DMS153 treated with DMSO at 0.1 percent for 48 hours (cell line): ENCODE results near the gene MAL.

ENCODE experiments used
- DNase-seq: peaks from one replicate; lab custom pipeline; 2025; ENCODE audit not compliant: unreplicated experiment; lab: John Stamatoyannopoulos, UW

The MAL gene

DNA sequence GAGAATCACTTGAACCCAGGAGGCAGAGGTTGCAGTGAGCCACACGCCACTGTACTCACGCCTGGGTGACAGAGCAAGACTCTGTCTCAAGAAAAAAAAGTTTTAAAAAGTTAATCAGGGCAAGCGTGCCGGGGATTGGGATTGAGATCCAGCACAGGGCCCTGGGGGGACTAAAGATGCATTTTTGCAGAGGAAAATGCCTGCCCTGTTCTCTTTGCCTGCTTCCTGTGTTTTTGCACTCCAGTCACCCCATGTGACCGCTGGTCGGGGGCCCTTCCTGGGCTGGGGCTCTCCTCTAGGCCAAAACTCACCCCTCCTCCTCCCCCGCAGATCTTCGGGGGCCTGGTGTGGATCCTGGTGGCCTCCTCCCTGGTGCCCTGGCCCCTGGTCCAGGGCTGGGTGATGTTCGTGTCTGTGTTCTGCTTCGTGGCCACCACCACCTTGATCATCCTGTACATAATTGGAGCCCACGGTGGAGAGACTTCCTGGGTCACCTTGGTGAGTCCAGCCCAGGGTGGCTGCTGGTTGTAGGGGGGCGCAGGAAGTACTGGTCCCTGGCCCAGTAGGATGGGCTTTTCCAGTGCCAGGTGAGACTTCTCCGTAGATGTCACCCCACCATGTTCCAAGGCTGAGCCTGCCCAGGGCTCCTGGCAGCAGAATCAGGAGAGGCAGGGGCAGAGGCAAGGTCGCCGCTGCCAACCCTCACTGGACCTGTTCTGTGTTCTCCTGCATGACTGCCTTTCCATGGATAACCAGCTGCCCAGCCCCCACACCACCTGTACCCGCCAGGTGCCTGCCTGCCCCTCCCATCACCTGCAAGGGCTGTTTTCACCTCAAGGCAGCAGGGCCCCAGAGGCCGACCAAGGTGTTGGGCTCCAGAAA is 22.4 kb downstream of the MAL start:
- no peak for DNase-seq

DNA sequence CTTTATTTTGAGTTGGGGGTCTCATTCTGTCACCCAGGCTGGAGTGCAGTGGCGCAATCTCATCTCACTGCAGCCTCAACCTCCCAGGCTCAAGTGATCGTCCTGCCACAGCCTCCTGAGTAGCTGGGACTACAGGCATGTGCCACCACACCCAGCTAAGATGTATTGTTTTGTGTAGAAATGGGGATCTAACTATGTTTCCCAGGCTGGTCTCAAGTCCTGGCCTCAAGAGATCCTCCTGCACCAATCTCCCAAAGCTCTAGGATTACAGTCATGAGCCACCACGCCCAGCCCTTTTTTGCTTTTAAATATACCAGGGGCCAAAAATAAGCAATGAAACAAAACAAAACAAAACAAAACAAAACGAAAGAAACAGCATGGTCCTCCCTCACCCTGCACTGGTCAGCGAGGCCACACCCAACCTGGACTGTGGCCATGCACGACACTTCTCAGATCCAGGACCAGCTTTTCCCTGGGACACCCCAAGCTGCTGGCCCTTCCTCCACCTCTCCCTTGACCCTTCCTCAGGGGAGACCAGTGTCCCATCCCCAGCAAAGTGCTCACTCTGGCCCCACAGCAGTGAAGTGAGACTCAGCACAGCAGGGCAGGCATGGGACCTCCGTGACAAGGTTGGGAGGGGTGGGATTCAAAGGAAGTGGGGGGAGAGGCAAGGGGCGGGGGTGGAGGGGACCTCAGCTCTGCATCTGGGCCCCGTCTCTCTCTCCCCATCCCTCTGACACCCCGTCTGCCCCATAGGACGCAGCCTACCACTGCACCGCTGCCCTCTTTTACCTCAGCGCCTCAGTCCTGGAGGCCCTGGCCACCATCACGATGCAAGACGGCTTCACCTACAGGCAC is 23.5 kb downstream of the MAL start:
- DNase-seq: no peak

DNA sequence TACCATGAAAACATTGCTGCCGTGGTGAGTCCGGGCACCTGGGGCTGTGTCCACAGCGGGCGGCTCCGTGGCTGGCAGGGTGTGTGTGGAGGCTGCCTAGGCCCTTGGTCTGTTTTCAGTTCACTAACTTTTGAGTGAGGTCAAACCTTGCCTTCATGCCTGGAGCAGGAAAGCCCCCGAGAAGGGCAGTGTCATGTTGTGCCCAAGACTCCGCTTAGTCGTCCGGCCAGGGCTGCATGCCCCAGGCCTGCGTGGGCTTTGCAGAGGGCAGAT is 24.1 kb downstream of the MAL start:
- no peak for DNase-seq

DNA sequence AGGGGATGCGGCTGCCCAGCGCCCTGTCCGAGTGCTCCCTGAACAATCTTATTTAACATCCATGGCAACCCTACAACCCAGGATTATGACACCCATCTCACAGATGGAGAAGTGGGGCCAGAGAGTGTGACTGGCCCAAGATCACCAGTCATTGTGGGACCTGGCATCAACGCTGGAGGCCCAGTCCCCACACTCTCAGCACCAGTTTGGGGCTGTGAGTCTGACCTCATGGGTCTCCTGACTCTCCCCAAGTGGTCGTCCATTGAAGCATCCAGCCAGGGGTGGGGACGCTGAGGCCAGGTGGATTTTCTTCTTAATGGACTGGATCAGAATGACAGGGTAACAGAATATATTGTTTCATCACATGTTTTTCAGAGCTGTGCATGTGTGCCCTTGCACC is 24.5 kb downstream of the MAL start:
- no peak for DNase-seq

DNA sequence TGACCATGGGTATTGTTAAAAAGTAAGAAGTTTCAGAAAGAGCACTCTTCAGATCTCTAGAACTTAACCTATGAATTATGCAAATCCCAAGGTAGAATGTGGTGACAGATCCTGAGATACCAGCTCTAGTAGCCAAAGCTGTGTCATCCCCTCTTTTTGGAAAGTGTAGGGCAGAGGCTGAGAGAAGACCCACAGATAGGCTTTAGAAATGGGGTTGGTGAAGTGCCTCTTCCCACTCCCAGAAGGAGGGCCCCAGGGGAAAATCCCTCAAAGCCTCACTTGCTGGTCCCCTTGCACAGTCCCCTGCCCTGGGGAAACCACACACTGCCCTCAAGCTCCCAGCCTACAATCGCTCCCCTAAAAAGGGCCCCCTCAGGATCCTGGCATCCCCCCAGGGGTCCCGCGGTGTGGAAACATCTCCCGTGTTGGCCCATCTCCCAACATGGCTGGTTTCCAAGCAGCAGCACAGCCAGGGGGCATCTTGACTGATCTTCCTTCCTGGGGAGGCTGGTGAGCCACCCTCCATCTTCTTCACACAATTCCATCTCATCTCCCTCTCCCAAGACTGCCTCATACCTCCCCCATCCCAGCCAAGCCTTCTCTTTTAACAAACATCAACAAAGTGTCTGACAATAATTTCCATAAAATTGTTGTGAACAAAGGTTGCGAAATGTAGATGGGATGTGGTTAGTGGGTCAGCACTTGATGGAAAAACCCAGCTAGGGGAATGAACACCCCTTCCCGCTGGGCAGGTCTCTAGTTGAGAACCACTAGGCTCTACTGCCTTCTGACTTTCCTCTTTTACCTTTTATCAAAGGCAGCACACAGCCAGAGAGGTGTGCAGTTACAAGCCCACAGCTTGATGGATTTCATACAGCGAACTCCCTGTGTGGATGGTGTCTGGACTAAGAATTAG is 25.1 kb downstream of the MAL start:
- DNase-seq: no peak

DNA sequence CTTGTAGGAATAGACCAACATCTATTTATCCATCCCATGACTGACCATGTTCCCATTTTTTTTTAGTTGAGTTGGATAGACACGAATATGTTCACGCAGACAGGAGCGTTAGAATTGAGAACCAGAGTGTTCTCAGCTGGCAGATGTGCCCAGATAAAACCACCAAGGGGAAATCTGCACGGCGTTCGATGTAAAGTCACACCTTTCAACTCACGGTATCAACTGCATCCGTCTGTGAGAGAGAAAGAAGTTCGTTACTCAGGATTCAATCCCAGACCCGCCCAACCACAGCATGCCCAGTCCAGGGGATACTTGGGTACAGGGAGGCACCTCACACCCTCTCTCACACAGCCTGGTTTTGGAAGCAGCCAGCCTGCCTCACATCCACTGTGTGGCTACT is 26.1 kb downstream of the MAL start:
- DNase-seq: no peak

DNA sequence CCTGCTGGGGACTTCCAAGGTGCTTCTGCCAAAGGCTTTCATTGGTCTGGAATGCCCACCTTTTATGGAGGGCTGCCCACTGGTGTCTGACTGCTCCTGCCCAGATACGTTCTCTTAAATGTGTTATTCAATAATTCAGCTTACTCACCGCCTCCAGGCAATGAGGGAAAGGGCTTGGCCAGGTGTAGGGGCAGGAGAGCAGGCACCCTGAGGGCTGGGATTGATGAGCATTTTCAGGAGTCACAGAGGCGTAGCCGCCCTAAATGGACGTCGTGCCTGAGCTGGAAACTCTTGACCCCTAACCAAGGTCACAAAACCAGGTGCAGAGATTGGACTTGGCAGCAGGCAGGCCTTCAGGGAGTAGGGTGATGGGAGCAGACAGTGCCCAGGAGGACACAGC is 26.8 kb downstream of the MAL start:
- no peak for DNase-seq

DNA sequence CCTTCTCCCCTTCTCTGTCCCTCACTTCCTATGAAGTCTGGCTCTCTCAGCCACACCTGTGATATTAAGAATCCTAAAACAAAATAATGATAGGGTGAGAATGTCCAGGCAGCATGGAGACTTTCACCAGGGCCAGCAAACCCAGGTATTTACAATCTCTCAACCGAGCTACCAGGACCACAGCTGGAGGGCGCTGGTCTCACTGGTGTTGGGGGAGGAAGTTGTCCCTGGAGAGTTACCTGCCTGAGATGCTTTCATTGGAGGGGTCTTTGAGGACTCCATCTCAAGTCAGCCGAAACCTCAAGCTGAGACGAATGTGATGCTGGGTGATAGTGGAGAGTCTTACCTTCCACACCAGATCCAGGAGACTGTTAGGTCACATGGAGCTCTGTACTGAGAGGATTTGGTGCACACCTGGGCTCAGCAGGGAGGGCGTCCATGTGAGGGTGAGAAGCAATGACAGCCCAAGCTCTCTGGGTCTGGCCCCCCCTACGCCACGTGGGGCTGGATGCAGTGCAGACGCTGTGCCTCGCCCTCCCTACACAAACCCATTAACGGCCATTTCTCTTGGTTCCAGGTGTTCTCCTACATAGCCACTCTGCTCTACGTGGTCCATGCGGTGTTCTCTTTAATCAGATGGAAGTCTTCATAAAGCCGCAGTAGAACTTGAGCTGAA is 27.4 kb downstream of the MAL start:
- no peak for DNase-seq

DNA sequence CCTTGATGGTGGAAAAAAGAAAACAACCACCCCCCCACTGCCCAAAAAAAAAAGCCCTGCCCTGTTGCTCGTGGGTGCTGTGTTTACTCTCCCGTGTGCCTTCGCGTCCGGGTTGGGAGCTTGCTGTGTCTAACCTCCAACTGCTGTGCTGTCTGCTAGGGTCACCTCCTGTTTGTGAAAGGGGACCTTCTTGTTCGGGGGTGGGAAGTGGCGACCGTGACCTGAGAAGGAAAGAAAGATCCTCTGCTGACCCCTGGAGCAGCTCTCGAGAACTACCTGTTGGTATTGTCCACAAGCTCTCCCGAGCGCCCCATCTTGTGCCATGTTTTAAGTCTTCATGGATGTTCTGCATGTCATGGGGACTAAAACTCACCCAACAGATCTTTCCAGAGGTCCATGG is 28.0 kb downstream of the MAL start:
- no peak for DNase-seq

DNA sequence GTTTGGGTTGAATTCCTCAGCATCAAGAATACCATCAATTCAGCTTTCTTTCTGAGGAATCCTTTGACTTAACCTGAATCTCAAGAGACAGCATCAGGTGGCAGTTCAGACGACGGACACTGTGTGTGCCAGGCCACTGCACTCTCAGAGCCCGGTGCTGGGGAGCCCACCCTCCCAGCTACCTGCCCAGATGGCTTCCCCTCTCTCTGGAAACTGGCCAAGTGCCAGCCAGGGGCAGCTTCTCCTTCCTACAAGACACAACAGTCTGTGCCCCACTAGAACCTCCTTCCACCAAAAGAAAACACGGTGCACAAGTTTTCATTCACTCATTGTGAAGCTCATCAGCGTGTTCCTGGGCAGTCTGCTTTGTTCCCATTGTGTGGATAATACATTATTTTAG is 28.5 kb downstream of the MAL start:
- DNase-seq: no peak

DNA sequence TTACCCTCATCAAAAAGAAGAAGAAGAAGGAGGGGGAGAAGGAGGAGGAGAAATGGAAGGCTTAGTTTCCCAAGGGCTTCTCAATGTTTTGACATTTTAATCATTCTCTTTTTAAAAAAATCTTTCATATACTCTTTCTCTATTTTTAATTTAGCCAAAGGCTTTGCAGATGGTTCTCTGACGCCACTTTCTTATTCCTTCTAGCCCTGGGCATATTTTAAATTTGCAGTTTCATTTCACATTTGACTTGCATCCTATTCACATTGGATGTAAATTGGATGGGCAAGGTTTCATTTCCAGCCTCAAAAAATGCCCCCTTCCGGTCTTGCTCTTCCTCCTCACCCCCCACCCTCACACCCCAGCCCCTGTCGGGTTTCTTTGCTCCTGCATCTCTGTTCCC is 29.8 kb downstream of the MAL start:
- no peak for DNase-seq

DNA sequence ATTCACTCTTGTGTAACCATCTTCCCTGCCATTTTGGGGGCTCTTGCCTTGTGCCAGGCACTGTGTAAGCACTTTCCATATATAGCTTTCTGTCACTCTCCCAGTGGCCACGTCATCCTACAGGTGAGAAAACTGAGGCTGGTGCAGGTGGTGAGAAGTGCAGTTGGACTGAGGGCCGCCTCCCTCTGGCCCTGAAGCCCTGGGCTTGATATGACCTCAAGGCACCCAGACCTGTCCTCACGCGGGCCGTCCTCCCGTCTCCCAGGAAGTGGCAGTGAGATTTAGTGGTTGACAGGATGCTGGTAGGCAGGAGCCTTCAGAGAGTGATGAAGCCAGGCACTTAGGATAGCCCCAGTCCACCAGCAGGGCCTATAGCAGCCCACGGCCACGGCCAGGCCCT is 30.5 kb downstream of the MAL start:
- no peak for DNase-seq

DNA sequence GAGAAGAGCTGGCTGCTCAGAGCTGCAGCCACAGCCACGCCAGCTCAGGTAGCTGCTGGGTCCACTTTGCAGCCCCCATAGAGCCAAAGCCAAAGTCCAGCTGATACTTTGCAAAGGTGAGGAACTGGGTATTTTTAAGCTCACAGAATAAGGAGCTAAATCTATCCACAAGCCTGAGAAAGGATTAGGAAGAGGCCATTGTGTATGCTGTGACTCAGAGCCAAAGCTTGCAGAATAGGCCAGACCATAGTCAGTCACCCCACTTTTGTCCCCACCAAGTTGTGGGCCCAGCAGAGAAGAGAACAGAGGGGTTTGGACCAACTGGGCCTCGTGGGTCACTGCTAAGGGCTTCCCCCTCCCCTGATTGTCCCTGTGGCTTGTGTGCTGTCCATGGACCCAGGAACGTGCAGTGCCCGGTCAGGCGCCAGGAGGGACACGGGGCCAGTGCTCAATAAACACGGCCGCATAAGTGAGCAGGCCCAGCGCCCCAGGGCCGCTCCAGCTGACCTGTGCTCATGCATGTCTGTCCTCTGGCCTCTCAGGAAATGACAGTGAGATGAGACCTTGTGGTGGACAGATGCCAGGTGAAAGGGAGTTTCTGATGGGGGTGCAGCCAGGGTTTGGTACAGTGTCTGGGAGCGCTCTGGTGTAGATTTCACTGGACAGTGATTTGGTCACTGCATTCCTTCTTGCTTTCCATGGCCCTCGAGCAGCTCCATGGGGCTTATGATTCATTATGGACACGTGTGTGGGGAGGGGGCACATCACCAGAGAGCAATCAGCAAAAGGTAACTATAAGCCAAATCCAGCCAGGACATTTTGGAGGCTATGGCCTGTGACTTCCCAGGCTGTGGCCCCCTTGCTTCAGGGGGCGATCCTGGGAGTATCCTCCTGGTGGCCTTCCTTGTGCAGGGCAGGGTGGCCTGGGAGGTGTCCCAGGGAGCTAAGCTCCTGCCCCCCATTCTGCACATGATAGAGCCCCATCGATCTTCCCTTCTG is 31.3 kb downstream of the MAL start:
- DNase-seq: no peak

DNA sequence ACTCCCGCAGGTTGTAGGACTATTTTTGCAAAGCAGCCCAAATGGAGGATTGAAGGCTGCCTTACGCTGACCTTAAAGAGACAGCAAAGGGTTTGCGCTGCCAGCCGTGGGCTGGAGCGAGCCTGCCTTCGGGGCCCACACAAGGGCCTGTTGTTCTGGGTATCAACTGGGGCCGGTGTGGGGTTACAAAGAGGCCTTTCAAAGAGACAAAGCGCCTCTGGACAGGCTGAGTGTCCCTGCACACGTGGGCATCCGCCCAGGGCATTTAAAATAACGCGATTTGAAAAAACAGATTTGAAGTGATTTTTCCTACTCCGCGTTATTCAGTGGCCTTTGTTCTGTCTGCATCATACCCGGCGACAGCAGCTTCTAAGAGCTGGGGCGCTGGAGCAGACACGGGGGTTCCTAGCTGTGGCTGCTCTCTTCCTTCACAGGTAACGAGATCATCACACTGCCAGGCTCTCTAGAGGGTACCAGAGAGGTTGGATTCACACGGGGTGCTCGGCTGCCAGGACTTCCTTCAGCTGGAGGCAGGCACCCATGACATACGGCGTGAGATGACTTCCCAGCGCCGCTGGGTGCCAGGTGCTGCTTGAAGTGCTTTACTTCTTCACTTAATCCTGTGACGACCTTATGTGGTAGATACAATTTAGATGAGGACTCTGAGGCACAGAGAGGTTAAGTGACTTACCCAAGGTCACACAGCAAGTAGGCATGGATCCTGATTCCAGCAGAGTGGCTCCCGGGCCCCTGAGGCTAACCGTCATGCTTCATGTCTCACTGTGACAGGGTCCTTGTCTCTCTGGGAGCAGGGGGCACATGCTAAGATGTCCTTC is 32.2 kb downstream of the MAL start:
- no peak for DNase-seq

DNA sequence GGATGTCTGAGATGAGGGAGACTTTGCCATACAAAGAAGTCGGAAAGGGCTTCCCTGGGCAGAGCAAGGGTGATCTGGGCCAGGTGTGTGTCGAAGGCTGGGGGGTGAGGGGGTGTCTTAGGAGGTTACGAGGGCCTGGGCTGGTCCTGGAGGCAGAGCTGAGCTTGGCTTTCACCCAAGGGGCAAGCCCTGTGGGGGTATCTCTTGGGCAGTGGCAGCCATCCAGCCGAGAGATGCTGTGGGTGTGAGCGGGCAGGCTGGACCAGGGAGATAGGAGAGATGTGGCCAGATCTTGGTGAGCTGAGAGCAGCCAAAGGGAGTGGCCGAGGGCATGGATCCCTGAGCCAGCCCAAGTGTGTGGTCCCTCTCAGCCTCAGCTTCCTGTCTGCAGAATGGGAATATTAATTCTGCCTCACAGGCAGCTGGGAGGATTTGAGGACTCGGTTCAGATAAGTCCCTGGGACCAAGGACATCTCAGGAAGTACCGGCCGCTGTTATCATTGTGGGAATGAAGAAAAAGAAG is 33.0 kb downstream of the MAL start:
- no peak for DNase-seq

DNA sequence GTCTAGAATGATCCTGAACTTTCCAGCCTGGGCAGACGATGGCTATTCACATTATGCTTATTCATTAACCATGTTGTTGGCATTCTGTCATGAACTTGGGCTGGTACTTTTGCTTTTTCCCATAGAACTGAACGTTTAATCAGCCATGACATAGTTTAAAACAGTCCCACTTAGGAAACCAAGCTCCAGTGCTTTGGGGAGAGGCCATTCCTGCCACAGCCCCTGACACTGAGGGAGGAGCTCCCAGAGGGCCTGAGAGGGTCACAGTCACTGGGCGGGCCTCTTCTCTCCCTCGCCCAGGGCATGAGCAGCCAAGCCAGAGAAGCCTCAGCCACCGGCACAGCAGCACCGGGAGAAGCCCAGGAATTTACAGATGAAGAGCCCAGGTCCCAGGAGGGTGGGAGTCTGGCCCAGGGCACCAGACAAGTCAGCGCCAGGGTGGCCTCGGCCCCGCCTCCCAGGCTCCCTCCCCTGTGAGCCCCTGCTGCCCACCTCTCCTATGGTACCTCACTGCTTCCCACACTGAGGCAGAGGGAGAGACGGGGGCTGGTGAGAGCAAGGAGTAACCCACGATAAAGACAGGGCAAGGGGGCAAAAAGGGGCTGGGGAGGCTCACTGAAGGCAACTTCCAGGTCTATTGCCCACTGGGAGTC is 33.6 kb downstream of the MAL start:
- no peak for DNase-seq

DNA sequence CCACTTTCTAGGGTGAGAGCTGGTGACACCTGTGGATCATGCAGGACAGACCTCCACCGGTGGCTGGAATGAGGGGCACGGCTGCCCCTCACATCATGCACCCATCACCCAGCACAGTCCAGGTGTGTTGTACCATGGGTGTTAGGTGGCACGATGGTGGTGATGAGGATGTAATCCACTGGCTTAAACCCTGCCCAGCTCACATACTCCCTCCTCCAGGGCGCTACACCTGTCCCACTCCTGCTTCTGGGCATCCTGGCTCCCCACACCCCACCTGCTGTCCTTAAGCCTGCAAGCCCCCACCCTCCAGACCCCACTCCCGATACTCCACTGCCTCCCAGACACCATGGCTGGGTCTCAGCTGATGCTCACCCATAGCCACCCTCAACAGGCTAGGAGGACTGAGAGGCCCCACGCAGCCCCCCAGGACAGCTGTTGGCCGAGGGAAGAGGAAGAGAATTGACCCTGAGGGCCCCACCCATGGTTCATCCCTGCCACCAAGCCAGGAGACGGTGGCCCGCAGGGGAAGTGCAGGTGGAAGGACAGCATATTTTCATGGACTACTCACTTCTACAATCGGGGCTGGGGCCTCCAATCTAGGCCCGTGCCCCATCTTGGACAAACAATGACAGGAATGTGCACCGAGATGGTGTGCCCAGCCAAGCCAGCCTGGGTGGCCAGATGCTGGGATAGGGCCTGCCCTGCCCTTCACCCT is 34.3 kb downstream of the MAL start:
- no peak for DNase-seq
